Head of caudate nucleus (tissue), 42 donors: ENCODE measurements around the gene TTC27.

Experiments used
- DNase-seq, 42 donors: peaks; one replicate each; pipeline versions ENCODE4 v3.0.0 to v3.0.0-alpha.2; 2020 to 2021; ENCODE audit warnings: mixed read lengths in 7 of 42
- intact Hi-C: fragments of 100-400 bp; cut with DNase I; formaldehyde crosslinking; loops from one replicate; pipeline ENCODE4 v1.15.0; 2022

The TTC27 gene

DNA sequence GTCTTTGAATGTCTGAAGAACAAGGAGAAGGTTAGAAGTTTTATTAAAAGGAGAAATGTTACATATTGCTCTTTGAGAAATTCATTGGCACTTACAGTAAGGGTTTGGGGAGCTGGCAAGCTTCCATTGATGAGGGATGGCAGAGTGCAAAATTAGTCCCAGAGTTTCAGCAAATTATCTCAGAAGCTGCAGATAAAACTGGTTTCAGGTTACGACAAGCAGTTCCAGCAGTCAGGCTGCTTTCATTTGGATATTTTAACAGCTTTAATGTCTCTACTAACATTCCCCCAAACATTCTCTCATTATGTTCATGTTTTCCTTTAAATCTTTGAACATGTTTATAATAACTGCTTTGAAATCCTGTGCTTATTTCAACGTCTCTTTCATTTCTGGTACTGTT, 153.1 kb downstream of the TTC27 start:
- no peak for DNase-seq
- intact Hi-C loops: no loop called here

DNA sequence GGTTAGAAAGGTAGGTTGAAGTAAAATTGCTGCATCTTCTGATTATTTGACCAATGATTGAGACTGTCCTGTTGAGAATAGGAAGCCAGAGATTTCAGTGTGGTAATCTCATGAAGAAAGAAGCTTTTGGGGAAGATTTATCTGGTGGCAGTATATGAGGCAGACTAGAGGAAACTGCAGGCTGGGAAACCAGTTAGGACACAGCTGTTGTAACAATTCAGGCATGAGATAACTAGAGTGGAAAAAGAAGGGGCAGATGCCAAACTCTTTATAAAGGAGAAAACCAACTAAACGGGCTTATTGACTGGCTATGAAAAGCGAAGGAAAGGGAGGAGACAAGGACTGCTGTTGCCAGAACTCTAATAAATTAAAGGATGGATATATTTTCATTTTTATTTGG, 155.6 kb downstream of the TTC27 start:
- DNase-seq: no peak
- intact Hi-C loops: no loop called here

DNA sequence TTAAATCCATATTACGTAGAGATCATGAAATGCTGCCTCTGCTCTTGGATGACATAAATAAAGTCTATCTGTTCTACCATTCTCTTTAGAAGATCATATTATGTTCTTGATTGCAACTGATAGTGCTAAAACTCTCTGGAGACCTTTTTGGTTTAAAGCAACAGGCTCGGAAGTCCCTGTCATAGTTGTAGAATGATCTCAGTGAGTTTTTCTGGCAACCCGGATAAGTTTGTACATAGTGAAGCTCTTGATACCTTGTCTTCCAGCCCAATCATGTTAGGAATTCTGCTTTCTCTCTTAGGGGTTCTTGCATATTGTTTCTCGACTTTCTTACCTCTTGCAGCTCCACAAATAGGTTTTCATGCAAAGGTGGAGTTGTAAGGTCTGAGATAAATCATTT, 156.1 kb downstream of the TTC27 start:
- intact Hi-C loops: no loop called here
- DNase-seq: no peak

DNA sequence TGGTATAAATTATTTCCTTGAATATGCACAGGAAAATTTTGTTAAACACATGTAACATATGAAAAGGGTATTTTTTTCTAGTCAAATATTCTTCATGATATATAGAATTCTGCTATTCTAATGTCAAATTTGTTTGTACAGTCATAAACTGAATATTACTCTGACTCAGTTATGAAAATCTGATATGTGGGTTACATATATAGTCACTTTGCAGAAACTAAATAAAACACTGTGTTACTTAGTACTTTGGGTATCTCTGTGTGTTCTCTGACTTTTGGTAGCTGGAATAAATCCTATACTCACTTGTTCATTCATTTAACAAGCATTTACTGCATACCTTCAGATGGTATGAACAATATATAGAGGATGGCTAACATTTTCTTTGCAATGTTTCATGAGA, 159.4 kb downstream of the TTC27 start:
- no peak for DNase-seq
- intact Hi-C loops: no loop called here

DNA sequence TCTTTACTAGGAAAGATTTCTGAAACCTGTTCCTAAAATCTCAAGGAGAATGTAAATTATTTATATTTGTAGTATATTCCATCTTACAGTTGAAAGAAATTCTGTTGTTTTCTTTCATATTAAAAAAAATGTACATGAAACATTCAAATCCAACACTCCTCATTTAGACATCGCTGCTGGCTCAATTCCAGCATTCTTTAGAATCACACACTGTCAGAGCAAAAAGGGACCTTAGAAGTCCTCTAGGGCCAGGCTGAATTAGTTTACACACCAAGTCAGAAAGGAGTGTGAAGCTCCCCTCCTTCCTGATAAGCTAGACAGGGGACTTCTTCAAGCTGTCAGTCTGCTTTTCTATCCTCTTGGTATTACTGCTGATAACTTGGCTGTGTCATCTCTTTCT, 160.3 kb downstream of the TTC27 start:
- intact Hi-C loops: no loop called here
- peak in 3 of 42 donors; percentile 7 to 22 (median 22) for DNase-seq

DNA sequence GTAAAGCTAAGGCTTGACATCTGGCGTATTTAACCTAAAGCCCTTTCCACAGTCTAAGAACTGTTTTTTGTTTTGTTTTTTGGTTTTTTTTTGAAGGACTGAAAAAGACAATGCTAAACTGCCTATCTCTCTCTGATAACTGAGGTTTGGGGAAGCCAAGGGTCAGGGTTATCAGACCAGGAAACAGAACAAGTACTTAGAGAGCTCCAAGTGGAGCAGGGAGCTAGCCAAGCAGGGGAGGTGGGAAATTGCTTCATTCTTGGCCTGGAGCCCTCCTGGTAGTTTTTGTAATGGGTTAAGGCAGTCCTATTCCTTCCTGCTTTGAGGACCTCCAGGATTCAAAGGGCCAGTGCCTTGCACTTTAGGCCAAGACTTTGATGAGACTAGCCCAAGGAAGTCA, 164.6 kb downstream of the TTC27 start:
- intact Hi-C loops: no loop called here
- DNase-seq: no peak

DNA sequence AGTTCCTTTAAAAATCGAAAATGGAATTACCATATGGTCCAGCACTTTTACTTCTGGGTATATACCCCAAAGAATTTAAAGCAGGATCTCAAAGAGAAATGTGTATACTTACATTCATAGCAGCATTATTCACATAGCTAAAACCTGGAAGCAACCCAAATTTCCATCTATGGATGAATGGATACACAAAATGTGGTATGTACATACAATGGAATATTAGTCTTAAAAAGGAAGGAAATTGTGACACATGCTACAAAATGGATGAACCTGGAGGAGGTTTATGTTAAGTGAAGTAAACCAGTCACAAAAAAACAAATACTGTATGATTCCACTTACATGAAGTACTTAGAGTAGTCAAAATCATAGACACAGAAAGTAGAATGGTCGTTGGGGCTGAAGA, 171.0 kb downstream of the TTC27 start:
- DNase-seq: no peak
- intact Hi-C loops: no loop called here

DNA sequence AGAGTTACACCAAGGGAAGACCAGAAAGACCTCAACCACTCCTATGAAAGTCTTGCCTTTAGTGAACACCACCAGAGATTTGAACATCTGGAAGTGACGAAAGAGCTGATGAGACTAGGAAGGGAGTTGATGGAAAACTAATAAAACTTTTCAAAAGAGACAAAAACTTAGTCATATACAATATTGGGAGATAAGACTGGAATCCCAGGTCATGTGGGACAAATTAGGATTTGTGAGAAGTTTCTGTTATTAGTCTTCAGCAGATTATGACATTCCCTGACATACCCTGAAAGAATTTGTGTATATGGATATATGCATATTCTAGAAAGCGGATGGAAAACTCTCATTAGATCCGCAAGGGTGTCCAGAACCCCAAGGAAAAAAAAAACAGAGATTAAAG, 173.9 kb downstream of the TTC27 start:
- intact Hi-C loops: no loop called here
- DNase-seq: no peak

DNA sequence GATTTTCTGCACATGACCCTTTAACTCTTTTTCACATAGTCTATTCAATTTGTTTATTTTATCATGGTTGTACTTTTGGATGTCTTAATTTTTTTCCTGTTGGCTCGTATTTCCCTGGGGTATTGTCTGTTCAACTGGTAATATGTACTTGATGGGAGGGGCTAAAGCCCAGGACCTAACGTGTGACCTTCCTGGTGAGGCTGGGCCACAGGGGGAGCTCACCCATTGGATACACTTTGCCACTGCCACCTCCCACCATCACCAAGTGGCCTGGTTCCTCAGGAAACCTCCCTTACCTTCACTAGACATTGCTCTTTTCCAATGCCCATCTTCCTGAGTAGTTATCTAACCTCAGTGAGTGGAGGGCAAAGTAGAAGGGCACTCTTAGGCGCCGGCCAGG, 175.0 kb downstream of the TTC27 start:
- intact Hi-C loops: no loop called here

DNA sequence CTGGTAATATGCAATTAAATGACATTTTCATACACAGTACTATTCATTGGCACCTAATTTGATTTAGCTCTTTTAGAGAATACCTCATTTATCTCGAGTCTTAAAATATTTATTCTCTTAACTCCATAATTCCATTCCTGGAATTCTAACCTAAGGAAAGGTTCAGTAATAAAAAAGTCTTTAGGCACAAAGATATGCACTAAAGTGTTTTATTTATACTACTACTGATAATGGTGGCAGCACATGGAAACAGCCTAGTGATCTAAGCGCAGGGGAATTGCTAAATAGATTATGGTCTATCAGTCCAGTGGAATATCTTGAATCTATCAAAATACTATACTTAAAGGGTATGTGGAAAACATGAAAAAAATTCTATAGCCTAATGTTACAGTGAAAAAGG, 176.4 kb downstream of the TTC27 start:
- DNase-seq: no peak
- intact Hi-C loops: no loop called here

More for the DNA sequence above, 175.0 kb downstream of the TTC27 start:
- DNase-seq: no peak

DNA sequence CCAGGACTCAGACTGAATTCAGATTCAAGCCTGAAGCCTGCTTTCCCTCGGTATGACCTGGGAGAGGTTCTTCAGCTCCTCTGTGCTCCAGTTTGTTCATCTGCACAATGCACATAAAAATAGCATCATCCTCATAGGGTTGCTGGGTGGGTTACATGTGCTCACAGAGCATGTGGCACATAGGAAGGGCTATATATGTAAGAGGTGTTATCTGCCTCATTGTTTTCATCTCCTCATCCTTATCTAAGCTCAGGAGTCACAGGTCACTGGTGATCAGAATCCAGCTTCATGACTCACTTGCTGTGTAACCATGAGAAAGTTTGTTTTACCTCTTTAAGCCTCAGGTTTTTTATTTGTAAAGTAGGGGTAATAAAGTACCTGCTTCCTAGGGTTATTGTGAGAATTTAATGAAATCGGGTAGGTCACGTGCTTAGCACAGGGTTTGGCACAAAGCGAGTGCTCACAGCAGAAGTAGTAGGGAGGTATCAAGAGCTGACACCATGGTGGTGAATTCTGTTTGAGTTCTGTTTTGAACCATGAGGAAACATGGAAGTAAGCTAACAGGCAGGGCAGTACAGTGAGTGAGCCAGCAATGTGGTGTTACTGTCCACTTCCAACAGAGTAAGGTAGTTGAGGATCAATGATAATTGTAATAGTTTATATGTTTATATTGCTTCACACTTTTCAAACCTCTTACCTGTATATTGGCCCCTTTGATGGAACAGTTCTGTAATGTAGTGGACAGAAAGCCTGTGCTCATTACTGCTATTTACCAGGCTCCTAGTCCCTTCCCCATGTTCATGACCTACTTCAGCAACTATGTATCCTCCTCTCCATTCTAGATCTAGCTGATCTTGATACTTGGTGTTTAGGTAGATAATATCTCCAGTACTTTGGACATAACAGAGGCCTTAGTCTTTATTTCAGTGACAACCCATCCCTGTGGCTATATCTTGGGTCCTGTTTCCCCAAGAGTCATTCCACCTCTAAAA, 177.6 kb downstream of the TTC27 start:
- no peak for DNase-seq

DNA sequence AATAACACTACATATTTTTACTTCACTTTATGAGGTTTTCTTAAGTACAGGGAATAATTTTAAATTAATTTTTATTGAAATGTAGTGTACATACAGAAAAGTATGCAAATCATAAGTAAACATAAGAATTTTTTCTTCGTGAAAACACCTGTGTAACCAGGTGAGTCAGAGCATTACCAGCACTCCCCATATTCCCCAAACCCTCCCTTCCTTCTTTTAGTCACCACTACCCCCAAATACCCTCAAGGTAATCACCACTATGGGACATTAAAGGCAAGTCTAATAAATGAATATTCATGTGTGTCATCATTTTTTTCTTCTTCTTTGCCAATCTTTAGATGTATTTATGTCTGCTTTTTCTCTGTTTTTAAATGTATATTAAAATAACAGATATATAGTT, 179.0 kb downstream of the TTC27 start:
- DNase-seq: no peak
- intact Hi-C loops: no loop called here

More for the DNA sequence above, 177.6 kb downstream of the TTC27 start:
- intact Hi-C loops: no loop called here

DNA sequence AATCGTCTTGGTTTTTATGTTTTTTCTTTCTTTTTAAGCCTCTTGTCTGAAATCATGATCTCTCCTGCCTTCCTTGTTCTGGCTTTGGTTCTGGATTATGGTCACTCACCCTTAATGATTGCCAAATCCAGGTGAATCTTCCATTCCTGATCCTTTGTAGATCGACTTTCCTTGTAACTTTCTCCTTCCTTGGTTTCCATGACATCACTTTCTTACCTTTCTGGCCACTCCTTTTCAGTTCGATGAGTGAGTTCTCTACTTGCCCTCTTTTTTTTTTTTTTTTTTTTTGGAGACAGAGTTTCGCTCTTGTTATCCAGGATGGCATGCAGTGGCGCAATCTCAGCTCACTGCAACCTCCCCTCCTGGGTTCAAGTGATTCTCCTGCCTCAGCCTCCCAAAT, 179.8 kb downstream of the TTC27 start:
- no peak for DNase-seq
- intact Hi-C loops: no loop called here

DNA sequence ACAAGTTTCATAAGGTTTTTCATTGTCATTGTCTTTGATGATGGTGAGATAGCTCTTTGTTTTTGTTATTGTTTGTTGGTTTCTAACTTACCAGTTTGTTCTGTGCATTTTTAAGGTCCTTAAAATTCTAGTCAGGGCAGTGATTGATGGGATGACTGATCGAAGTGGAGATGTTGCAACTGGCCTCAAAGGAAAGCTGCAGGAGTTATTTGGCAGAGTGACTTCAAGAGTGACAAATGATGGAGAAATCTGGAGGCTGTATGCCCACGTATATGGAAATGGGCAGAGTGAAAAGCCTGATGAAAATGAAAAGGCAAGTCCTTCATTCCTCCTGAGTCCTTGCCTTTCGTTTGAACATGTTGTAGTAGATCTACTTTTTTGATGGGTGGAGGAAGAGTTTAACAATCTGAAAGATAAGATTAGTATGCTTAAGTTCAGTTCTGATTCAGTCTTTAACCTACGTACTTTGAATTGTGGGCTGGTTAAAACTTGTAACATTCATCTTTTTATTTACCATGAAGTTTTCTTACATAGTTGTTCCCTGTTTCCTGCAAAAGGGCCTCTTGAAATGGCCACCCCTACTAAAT, 183.2 kb downstream of the TTC27 start:
- intact Hi-C loops: no loop called here
- DNase-seq: no peak

DNA sequence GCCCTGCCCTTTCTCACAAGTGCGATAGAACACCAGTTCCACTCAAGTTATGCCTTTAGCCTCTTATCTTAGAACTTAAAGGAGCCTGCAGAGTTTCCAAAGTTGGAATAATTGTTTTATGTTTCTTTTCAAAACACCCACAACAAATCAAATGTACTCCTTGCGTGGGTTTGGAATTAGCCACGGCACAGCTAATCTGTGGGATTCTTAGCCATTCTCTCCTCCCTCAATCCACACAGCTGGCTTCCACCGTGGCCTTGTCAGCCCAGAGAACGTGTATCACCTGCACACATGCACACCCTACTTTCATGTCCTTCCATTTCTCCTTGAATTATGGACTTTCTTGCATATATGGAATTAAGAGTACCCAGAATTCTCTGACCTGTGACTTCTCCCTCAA, 183.8 kb downstream of the TTC27 start:
- intact Hi-C loops: no loop called here
- DNase-seq: no peak

DNA sequence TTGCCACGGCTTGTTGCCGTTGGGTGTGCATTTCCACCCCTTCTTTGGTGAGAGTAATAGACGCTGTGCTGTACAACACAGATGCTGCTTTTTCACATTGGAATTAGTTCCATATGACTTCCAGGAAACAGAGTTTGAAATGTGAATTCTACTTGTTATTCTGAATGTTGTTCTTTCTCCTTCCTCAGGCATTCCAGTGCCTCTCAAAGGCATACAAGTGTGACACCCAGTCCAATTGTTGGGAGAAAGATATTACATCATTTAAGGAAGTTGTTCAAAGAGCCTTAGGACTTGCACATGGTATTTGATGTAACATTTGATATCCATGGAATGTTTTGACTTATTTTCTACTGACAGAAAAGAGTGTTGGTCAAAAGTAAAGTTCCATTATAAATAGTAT, 184.5 kb downstream of the TTC27 start:
- DNase-seq: no peak
- intact Hi-C loops: no loop called here

DNA sequence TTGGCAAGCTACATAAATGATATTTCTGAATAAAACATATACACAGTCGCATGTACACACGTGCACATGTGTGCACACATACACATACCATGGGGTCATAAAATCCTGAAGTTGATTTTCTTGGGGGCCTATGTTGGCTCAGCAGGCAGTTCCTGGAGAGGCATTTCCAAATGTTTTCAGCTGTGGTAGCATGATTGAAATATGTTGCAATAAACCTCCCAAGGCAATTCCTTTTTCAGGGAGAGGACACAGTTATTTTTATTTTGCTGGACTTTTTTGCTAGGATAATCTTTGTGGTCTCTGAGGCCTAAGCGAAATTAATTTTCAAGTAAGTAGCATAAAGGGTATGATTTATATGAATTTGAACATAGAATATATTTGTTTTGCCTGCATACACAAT, 192.2 kb downstream of the TTC27 start:
- DNase-seq: no peak
- intact Hi-C loops: no loop called here

DNA sequence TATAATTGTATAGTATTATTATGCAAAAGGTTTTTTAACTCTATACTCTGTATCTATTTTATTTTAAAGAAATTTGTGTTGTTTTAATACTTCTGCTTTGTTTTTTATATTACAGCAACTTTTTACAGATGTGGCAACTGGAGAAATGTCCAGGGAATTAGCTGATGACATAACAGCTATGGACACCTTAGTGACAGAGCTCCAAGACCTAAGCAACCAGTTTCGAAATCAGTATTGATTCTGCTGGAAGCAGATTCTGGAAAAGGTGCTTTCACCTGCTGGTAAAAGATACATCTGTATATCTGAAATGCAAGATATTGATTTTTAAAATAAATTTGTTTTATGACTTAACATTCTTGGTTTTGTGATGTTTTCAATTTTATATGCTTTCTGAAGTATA, 192.9 kb downstream of the TTC27 start:
- intact Hi-C loops: no loop called here
- DNase-seq: no peak

DNA sequence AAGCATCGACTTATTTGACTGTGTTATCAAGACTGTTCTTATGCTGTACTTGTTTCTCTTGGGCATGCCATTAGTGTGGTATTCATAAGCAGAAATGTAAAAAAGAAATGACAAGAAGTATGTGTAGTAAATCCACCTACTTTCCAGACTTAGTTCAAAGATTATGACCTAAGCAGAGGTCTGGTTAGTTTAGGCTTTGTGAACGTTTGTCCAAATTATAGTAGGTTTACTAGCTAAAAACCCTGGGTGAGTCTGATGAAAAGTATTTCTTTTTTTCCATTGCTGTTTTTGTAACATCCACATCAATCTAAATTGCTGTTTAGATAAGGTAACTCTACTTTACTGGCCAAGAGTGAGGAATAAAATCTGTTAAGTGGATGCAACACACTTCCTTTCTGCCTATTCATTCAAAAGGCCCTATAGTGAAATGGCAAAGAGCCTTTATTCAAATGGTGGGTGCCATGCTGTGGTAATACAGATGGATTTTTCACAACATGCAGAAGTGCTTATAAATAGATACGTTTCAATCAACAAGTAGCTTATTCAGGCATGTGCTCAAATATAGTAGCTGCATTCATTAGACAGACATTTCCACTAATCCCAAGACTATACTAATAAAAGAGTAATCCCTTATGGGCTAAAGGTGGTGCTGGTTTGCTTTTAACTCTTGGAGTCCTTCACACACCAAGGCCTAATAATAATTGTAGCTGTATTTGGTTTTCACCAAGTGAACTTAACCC, 196.4 kb downstream of the TTC27 start:
- no peak for DNase-seq
- intact Hi-C loops: no loop called here

DNA sequence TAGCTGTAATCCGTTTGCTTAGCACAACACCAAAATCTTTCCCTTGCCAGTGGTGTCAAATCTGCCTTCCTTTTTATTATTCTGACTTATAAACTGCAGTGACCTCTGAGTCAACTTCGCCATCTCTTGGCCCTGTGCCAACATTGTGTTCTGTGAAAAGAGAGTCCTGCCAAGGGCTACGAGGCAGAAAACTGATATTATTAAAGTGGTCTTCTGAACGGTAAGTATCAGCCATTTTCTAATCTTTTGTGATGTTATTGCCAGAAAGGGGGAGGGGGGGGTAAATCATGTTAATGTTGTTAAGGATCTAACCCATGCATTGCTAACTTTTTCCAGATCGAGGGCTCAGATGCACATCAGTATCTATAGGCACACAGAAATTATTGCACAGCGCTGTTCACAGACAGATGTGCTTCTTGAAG, 197.5 kb downstream of the TTC27 start:
- DNase-seq: peak in 40 of 42 donors; percentile 14 to 89 (median 56)
- intact Hi-C loops: no loop called here
